ENCODE measurements around the gene USP12.

GRCh38 chr13:27044837-27045570 is 126.6 kb downstream of the USP12 start:
- TF ChIP-seq, protein P1, sequence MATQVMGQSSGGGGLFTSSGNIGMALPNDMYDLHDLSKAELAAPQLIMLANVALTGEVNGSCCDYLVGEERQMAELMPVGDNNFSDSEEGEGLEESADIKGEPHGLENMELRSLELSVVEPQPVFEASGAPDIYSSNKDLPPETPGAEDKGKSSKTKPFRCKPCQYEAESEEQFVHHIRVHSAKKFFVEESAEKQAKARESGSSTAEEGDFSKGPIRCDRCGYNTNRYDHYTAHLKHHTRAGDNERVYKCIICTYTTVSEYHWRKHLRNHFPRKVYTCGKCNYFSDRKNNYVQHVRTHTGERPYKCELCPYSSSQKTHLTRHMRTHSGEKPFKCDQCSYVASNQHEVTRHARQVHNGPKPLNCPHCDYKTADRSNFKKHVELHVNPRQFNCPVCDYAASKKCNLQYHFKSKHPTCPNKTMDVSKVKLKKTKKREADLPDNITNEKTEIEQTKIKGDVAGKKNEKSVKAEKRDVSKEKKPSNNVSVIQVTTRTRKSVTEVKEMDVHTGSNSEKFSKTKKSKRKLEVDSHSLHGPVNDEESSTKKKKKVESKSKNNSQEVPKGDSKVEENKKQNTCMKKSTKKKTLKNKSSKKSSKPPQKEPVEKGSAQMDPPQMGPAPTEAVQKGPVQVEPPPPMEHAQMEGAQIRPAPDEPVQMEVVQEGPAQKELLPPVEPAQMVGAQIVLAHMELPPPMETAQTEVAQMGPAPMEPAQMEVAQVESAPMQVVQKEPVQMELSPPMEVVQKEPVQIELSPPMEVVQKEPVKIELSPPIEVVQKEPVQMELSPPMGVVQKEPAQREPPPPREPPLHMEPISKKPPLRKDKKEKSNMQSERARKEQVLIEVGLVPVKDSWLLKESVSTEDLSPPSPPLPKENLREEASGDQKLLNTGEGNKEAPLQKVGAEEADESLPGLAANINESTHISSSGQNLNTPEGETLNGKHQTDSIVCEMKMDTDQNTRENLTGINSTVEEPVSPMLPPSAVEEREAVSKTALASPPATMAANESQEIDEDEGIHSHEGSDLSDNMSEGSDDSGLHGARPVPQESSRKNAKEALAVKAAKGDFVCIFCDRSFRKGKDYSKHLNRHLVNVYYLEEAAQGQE (IDR thresholded peaks at IDR 0.05) = no peak
- TF ChIP-seq CTCF (IDR thresholded peaks at IDR 0.05; ENCODE audit: low read depth, low read length, missing input control) = no peak
- no peak for TF ChIP-seq RAD21 (IDR thresholded peaks at IDR 0.05)
- TF ChIP-seq MAX (IDR thresholded peaks at IDR 0.05) = no peak
- no peak for TF ChIP-seq JUND (IDR thresholded peaks at IDR 0.05)

Measured in liver (tissue), 3 donors.